Cortex of kidney (tissue), 1 donor: ENCODE measurements around the gene MCF2L2.
"Not testable (repeated sequence)": the region's sequence is repeated elsewhere in the genome, so short reads cannot be mapped to it uniquely, and the experiment has no call there.

Experiments used
- DNase-seq: peaks from one replicate; lab custom pipeline; 2025; lab: John Stamatoyannopoulos, UW

MCF2L2 gene

GRCh38 chr3:183428447-183429211 is at the start of gene MCF2L2:
Gene MCF2L2, minus strand, starts transcription at chr3:183428619. Its CDS starts 642 bp downstream, at chr3:183427977.
- no peak for DNase-seq

GRCh38 chr3:183477801-183478456 is 49.5 kb upstream of the MCF2L2 start:
- DNase-seq: no peak

GRCh38 chr3:183475764-183476162 is 47.3 kb upstream of the MCF2L2 start:
- not testable (repeated sequence) for DNase-seq

- DNase-seq: no peak
These were observed 46.8 kb upstream of the MCF2L2 start for GRCh38 chr3:183475016-183475763.

GRCh38 chr3:183473969-183474368 is 45.5 kb upstream of the MCF2L2 start:
- no peak for DNase-seq

GRCh38 chr3:183472155-183472554 is 43.7 kb upstream of the MCF2L2 start:
- DNase-seq: no peak

GRCh38 chr3:183468424-183468823 is 40.0 kb upstream of the MCF2L2 start:
- no peak for DNase-seq

GRCh38 chr3:183466575-183466974 is 38.2 kb upstream of the MCF2L2 start:
- DNase-seq: no peak

GRCh38 chr3:183465710-183466109 is 37.3 kb upstream of the MCF2L2 start:
- not testable (repeated sequence) for DNase-seq

- no peak for DNase-seq
These were observed 36.1 kb upstream of the MCF2L2 start for GRCh38 chr3:183464480-183464879.

GRCh38 chr3:183460081-183461055 is 31.9 kb upstream of the MCF2L2 start:
- no peak for DNase-seq

GRCh38 chr3:183455089-183455488 is 26.7 kb upstream of the MCF2L2 start:
- DNase-seq: no peak

GRCh38 chr3:183454064-183454463 is 25.6 kb upstream of the MCF2L2 start:
- DNase-seq: no peak

GRCh38 chr3:183449791-183450190 is 21.4 kb upstream of the MCF2L2 start:
- no peak for DNase-seq

- no peak for DNase-seq
These were observed 21.0 kb upstream of the MCF2L2 start for GRCh38 chr3:183449391-183449790.

- no peak for DNase-seq
These were observed 20.1 kb upstream of the MCF2L2 start for GRCh38 chr3:183448369-183449128.

GRCh38 chr3:183447206-183448001 is 19.0 kb upstream of the MCF2L2 start:
- DNase-seq: no peak

- no peak for DNase-seq
These were observed 18.4 kb upstream of the MCF2L2 start for GRCh38 chr3:183446838-183447205.

GRCh38 chr3:183444748-183445147 is 16.3 kb upstream of the MCF2L2 start:
- no peak for DNase-seq
